22Rv1 (cell line): Measurements from ENCODE around the gene TOR4A.

ENCODE experiments used
- H3K27ac ChIP-seq: fragments of 450-650 bp; 2 replicates; pipeline ENCODE4 v1.5.1; 2017
- CTCF ChIP-seq: fragments of 450-650 bp; IDR thresholded peaks from 2 replicates; pipeline ENCODE4 v1.5.1; 2017; ENCODE audit warnings: mild to moderate bottlenecking
- ZFX ChIP-seq: fragments of 450-650 bp; IDR thresholded peaks from 2 replicates; pipeline ENCODE4 v1.6.1; 2017; ENCODE audit warnings: antibody characterized with exemption, borderline replicate concordance

Gene TOR4A

DNA sequence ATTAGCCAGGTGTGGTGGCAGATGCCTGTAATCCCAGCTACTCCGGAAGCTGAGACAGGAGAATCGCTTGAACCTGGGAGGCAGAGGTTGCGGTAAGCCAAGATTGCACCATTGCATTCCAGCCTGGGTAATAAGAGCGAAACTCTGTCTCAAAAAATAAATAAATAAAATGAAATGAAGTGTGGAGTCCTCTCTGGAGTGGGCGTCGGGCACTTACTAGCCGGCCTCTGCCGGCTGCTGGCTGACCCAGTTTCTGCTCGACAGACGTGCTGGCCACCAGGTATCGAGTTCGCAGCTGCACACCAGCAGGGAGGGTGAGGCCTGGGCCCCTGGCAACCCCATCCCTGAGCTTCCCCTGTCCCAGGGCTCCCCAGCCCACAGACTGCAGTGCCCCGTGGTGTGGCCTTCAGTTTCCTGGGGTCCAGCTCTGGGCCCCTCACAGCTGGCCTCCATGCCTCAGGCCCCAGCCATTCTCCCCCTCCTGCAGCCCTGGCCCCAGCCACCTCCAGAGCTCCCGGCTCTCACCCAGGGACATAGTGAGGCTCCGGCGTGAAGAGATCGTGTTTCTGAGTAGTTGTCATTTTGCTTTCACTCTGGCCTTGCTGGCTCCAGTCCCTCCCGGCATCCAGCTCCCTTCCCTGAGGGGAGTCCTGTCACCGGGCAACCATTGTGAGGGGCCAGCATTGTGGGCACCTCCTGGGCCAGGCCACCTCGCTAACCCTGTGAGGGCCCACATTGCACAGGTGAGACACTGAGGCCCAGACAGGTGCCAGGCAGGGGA, 30.2 kb upstream of the TOR4A start:
- no peak overlapping the region for H3K27ac ChIP-seq
- no peak for TF ChIP-seq ZFX
- no peak for TF ChIP-seq CTCF

GRCh38 chr9:137247916-137248175, 29.7 kb upstream of the TOR4A start:
- H3K27ac ChIP-seq: no peak overlapping the region
- TF ChIP-seq ZFX (no peak), CTCF (no peak)

- H3K27ac ChIP-seq: peak overlapping the region; percentile 58
Measured at GRCh38 chr9:137250329-137251193, 27.0 kb upstream of the TOR4A start.

DNA sequence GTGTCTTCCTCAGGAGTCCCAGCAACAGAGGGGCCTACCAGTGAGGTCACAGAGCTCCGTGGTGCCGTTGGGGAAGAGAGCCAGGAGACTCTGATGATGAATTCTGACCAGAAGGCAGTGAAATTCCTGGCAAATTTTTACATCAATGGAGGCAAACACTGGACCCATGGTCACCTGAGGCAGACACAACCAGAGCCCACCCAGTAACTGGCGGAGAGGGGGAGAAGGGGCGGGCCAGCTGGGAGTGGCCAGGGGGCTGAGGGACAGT, 26.4 kb upstream of the TOR4A start, which contains the start of gene STPG3:
TSS of gene STPG3 (plus strand) at position 93 of the 268 bp plus-strand sequence. CDS start at position 94, 1 bp downstream.
- peak within 1 kb of the TSS; percentile 94 for H3K27ac ChIP-seq
- TF ChIP-seq CTCF (no peak), ZFX (no peak)

More at GRCh38 chr9:137250329-137251193, 27.0 kb upstream of the TOR4A start:
- TF ChIP-seq CTCF (no peak), ZFX (no peak)

DNA sequence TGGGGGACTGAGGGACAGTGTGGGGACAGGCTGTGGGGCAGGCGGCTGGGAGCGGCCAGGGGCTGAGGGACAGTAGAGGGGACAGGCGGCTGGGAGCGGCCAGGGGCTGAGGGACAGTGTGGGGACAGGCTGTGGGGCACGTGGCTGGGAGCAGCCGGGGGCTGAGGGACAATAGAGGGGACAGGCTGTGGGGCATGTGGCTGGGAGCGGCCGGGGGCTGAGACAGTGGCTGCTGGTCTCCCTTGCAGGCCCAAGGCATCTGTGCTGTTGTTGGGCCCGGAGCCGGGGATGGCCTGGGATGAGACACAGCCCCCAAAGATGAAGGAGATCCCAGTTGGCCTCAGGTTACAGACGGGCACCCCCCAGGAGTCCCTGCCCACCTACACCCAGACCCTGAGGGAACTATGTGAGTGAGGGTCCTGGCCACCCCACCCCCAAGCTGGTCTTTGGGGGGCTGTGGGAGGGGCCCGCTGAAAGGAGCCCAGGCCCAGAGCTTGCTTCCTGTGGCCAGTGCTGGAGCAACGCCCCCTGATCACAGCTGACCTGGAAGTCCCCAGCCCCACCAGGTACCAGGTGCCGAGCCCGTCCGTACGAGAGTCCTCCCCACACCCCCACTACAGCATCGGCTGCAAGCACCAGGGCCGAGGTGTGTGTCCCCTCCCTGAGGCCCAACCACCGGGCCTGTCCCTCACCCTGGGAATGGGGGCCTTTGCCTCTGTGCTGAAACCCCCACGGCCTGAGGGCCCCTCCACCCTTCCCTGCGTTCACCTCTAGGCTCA, 25.8 kb upstream of the TOR4A start:
- no peak for TF ChIP-seq ZFX
- no peak for TF ChIP-seq CTCF
- peak overlapping the region; percentile 94 for H3K27ac ChIP-seq

GRCh38 chr9:137252555-137253506, 24.7 kb upstream of the TOR4A start:
- H3K27ac ChIP-seq: peak overlapping the region; percentile 94
- TF ChIP-seq ZFX (no peak), CTCF (no peak)
